NCI-H146 treated with DMSO at 0.1 percent for 48 hours (cell line): Measurements from ENCODE around the gene CDC42BPB.

Experiments
- DNase-seq: peaks from one replicate; lab custom pipeline; 2025; ENCODE audit not compliant: unreplicated experiment; lab: John Stamatoyannopoulos, UW

CDC42BPB gene

DNA sequence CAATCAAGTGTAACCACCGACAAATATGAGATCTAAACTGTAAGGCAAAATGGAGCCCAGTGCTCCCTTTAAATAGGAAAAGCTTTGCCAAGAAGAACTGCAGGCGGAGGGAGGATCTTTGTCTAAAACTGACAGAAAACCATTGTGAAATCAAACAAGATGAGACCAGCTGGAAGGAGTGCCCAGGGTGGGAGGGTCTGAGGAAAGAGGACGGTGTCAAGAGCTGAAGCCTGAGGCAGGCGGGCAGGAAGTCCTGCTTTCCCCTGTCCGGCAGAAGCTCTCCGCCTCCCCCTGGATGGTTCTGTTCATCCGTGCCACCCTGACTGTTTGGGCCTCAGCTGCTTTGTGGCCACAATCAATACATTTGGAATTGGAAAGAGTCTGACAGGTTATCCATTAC, 37.5 kb downstream of the CDC42BPB start:
- DNase-seq, result no peak

DNA sequence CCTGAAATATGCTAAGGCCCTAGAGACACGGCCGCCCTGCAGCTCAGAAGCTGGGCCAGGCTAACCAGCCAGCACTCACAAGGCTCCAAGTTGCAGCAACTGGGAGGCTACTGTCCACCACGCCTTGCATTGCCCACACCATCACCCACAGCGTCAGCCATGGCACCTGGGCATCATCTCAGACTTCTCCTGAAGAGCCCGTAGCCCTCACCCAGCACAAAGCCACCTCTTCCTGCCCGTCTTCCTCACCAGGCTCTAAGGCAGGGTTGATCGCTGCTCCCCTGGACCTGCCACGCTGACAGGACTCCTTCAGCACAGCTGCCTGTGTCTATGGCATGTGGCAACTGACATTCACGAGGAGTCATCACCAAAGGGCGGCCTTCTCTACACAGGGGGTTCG, 38.1 kb downstream of the CDC42BPB start:
- no peak for DNase-seq

DNA sequence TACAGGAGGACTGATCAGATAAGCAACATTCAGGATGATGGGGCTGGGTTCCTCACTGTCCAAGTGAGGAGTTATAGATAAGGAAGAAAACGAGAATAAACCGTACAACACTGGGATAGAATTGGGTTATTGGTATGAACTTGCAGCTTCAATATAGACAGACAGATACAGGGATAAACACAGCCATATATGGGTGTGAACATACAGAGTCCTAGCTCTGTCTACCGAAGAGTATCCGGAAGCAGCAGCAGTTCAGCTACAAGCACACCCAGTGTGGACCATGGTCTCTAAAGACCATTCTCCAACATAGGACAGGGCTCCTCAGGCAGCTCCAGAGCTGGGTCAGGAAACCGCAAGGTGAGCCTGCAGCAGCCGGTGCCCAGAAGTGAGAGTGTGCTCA, 40.8 kb downstream of the CDC42BPB start:
- DNase-seq, result no peak

DNA sequence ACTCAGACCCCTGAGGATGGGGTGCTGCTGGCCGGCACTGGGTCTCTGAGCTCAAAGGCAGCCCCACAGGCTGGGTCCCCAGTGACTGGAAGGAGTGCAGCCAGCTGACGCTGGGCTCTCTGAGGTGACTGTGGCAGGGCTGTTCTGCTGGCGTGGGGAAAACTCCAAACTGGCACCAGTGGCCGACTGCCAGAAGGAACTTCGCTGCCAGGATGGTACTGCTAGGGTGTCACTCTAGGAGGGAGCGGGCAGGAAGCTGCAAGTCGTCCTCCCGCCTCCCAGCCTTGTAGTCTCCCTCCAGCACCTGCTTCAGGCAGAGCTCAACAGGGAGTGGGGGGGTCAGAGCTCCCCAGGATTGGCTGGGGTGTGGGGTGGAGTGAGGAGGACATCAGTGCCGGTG, 41.3 kb downstream of the CDC42BPB start:
- no peak for DNase-seq

DNA sequence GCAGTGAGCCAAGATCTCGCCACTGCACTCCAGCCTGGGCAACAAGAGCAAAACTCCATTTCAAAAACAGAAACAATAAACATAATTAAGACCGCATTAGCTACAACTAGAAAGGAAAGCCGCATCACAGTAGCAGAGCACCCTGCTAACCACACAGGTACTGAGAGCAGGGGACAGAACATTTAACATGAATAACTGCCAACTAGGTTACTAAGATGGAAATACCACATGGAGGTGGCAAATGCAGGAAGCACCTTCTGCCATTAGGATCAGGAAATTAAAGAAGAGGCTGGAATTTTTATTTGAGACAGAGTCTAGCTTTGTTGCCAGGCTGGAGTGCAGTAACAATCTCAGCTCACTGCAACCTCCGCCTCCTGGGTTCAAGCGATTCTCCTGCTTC, 41.9 kb downstream of the CDC42BPB start:
- no peak for DNase-seq

DNA sequence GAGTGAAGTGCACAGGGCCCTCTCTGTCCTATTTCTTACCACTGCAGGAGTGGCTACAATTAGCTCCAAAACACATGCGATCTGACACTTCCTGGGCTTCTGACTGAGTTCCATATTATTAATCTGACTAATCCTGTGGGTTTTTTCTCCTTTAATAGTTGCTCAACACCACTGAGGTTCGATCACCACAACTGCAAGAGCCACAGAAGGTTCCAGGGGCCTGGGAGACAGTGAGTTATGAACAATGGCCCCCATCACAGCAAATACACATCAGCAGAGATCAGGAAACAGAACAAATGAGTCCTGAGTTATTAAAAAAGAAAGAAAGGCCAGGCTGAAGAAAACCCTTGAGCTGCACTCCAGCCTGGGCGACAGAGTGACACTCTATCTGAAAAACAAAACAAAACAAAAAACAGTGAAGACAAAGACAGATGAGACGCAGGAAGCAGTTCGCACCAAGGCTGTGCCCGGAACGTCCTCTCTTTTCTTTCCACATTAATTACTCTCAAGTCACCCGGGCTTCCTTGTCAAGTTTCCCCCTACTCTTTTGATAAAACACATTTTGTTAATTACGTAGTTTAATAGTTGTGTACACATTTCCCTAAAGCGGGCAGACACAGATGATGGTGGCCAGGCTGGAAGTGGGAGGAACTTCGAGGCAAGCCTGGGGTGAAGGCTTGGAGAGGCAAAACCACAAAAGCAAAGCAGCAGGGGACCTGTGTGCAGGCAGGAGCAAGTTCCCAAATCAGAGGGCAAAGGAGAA, 42.7 kb downstream of the CDC42BPB start:
- peak; percentile 34 for DNase-seq

DNA sequence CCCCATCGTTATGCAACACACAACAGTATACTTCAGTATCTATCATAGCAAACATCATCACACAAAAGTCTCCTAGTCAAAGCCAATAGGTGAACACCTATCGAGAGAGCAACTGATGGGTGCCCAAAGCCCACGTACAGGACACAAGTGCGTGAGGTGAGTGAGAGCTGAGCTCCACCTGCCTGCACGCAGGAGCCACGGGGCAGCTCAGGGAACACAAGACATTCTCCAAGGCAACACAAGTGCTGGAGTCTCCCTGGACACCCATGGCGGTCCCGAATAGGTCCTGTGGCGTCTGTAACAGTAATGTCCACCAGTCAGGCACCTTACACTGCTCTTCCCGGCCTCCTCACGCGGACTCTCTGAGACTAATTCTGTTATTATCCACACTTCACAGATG, 44.3 kb downstream of the CDC42BPB start:
- no peak for DNase-seq

DNA sequence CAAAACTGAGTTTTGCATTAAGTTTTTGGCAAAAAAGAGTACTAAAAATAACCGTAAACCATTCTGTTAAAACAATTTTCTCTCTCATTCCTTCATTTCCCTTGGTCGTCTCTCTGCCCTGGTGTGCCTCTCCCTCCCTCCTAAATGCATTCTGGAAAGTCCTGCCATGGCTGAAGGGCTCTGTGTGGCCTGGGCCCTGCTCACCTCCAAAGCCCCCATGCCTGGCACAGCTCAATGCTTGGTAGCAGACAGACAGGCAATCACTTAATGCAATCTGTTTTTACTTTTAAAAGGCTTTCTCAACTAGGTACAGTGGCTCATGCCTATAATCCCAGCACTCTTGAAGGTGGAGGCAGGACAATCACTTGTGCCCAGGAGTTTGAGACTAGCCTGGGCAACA, 47.8 kb downstream of the CDC42BPB start:
- DNase-seq, result no peak

DNA sequence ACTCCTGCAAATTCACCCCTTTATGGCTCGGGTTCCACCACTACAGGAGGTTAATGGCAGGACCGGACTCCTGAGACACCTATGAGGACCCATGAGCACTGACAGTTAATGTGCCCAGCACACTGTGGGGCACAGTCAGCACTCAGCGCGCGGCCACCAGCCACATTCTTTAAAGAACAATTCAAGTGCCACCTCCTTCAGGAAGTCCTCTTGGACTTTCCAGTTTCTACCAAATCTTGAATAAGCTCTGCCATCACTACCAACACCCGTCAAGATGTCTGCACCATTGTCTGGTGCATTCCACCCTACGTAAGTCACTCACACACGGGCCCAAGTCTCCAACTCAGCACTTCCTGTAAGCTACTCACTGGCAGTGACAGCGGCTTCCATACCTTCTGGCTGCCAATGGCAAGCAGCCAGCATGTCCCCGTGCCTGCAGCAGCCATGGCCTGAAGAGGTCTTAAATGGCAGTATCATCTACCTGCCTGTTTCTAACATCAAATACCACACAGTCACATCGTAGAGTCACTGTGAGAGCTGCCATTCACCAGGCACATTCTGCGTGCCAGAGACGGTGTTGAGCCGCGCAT, 48.5 kb downstream of the CDC42BPB start:
- DNase-seq, result no peak

DNA sequence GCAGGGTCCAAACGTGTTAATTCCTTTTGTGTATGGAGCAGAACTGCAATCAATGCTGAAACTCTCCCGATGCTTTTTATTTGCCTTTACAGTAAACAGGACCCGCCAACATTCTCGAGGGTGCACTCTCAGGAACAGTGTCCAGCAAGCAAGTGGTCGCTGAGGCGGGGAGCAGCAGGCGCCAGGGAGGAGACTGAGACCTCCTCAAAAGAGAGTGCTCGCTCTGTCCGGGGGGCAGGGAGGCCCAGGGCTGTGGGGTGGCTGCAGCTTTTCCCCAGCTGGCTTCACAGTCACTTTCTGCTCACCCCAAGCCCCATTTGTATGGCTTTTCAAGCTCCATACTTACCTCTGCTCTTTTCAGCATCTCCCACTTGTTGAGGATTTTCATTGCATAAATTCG, 49.2 kb downstream of the CDC42BPB start:
- DNase-seq, result no peak

DNA sequence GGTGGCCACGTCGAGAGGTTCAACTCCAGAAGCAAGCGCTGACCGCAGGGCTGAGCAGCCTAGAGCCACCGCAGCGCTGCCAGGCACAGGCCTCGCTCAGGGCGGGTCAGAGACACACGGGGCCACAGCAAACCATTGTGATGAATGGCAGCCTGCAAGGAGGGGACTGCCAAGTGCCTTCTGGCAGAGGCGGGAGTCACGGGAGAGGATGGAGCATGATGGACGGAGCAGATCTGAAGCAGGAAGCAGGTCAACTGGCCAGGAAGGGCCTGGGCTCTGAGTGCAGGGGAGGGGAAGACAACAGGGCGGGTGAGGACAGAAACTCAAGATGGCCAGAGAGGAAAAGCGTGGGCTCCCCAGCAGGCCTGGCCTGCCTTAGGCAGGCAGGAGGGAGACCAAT, 49.8 kb downstream of the CDC42BPB start:
- no peak for DNase-seq

DNA sequence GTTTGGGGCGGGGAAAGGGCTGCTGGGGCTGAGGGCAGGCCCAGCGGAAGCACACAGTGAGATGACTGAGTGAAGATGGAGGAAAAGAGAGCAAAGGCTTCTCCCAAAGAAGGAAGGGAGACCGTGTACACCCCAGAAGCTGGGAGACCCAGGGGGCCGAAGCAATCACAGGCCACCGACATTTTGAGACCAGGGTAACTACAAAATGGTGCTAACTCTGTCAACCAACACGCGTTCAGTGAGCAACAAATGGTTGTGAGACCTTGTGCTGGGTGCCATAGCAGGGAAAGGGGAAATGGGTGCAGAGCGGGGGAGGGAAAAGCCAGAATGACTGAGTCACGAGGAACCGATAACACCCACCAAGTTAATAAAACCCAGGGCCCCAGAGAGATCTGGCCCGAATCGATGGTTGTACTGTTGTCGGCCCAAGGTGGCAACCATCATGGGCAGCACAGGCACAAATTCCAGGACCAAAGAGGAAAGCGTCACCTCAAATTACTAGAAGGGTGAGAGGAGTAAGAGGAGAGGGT, 50.3 kb downstream of the CDC42BPB start:
- DNase-seq, result no peak

DNA sequence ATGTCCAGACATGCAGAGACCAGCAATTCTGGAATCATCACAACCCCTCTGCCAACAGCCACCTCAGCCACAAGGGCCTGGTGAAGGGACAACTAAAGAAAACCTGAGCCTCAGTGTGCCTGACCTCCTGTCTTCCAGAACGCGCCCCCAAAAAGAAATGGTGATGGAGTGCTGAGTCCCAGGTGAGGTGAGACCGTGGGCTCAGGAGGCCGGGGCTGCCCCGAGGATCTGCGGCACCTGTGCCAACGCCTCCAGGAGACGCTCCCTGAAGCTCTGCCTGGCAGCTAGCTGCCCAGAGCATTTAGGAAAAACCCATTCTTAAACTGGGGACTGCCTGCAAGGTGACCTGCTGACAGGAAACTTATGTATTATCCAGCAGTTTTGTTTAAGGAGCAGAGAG, 51.2 kb downstream of the CDC42BPB start:
- no peak for DNase-seq

DNA sequence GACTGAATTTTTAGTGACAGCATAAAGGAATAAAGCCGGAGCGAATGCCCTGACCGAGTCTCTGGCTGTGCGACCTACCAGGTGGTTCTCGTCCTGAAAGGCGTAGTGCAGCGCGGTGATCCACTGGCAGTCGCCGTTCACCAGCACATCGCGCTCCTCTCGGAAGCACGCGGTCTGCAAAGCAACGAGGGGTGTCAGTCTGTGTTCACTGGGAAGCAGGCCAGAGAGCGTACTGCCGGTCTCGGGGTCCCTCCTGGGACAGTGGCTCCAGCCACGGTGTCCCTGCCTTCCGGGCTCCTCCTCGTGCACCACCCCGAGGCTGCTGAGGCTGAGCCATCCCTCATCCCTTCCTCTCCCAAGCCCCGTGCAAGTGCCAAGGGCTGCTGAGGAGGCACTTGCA, 53.5 kb downstream of the CDC42BPB start:
- DNase-seq, result no peak

DNA sequence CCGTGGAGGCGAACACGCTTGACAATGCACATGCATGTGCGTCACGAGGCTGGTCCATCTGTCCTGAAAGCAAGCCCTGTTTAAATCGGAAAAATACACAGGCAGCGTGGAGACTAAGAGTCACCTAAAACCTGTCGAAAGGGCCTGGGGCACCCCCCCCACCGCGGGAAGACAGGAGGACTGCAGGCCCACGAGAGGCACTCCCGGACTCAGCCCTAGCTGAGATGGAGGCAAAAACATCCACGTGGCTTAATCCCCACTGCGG, 54.1 kb downstream of the CDC42BPB start:
- no peak for DNase-seq

DNA sequence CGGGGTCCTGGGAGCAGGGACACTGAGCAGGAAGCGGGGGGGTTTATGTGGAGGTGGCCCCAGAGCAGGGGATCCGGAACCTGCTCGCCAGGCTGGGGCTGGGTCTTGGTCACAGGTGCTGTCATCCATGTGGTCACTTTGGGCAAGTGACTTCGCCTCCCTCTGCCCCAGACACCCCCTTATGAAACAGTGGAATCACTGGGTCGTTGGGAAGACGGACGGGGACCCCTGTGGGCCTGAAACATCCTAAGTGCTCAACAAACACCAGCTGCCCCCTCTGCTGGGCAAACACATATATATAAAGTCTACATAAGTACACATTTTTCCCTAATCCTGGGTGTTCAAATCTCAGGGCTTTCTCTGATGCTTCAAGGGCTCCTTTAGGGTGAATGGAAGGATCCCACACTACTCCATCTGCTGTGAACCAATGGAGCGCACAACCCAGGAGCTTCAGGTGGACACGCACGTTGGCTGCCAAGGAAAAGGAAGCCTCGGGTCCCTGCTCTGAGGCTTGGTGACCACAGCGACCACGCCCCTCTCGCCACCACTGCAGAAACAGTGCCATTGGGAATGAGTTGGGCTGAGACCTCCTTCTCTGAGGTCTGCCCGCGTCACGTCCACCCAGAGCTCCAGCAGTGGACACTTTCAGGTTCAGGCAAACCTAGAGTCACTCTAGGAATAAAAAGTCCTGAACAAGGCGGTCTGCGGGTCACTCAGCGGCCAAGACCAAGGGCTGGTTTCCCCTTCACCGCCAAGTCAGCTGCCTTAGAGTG, 54.6 kb downstream of the CDC42BPB start:
- DNase-seq, result no peak

DNA sequence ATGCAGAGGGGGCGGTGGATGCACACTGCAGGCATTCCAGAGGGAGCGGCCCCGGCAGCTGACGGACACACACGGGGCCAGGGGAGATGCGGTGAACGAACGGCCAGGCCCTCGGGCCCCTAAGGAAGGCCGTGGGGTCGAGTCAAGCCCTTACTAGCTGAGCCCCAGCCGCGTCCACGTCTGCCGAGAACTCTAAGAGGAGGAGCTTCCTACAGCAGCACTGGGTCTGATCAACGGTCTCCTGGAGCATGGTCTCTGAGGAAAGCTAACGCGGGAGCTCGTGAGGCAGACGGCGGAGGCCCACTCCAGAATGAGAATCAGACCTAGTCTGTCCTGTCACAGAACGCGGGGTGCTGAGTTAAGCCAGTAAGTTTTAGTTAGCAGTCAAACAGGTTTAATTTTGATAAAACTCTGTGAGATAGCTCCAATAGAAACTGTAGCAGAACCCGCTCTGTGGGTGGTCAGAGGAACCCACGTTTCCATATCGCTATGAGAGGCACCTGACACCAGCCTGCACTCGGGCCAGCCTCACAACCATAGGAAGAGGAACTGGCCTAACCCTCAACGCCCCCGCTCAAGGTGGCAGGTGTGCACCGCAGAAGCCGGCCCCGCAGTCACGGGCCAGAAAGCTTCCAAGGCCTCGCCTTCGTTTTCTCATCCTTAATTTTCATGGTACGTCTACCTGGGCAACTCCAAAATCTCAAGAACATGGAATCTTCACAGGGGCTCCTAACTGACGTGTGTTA, 55.5 kb downstream of the CDC42BPB start:
- DNase-seq, result no peak

DNA sequence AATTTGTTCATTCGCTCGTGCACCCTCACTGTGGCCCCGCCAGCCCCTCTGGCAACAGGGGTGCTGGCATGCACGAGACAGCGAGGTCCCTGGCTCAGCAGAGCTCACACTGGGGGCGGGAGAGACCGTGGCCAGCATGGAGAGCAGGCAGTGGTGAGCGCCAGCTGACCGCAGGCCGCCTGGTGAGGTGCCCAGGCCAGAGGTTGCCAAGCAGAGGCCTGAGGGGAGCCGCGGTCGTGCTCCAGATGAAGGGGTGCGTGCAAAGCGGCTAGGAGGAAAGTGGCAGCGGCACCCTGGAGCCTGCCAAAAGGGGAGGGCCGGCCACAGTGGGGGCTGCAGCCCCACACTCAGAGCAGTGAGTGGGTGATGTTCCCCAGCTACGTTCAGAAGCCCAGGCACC, 56.1 kb downstream of the CDC42BPB start:
- no peak for DNase-seq

DNA sequence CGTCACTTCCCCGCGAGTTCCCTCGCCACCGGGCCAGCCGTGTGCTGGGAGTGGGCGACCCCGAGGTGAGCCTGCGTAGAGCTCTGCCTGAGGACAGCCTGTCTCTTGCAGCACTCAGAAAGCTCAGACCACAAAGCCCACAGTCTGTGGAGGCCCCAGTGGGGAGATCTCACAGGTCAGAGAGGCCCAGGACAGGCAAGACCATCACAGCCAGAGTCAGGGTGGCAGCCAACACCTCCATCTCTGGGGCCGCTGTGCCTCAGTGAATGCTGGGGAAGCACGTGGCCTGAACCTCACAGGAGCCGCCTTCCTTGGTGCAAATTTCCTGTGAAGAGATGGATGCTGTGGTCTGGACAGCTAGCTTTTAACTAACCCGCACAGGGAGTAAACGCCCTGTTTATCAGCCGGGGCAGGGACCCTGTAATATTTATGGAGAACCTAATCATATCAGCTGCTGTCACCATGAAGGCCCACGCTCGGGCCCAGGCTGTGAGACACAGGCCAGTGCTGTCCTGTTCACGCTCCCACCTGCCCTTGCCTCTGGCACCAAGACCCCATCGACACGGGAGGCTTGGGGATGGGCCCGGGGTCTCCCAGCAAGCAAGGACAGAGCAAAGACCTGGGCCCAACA, 56.9 kb downstream of the CDC42BPB start:
- DNase-seq, result no peak

DNA sequence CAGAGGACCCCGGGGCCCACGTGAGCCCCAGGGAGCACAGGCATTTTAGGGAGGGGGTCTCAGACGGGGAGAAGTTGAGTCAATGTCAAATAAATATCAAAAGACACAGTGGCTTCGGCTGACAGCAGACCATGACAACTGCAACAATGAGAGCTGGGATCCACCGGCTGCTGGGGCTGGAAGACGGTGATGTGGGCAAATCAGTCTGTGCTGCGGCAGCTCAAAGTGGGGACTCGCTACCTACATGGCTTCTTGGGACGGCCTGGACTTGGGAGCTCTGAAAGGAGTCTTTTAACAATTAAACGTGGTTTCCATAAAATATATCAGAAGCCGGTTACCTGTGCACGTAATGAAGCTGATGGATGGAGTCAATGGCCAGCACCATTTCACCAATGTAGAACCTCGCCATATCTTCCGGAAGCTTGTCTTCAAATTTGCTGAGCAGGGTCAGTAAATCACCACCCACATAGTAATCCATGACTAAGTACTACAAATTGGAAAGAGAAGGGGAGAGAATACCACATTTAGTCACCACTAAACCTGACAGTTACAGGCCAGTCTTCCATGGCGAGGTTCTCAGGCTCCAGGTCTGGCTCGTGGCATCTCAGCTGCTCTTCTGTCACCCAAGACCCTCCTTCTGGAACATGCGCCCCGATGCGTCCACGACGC, 58.0 kb downstream of the CDC42BPB start:
- DNase-seq, result no peak

DNA sequence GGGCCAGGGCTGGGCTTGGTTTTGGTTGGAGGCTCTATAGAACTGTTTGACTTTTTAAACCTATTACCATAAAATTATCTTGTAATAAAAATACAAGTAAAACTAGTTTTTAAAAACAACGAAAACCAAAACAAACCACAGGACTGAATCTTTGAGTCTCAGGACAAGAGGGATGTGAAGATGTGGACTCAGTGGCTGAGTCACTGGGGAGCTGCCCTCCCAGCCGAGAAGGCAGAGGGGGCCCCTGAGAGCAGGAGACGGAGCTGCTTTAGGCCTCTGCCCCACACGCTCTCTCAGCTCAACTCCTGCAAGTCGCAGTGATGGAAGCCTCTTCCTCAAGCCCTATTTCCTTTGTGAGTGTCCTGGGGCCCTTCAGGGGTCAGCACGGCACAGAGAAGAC, 59.0 kb downstream of the CDC42BPB start:
- no peak for DNase-seq
